K562 (cell line): ENCODE measurements around the gene ZNF618. TPM values are rescaled to one million over a fixed set of nuclear protein-coding genes. Genes with fewer than 3 reads are reported as not detected.

Experiments
- ATAC-seq: fragments of 200-7000 bp; cut with Tn5 transposase; 3 replicates; pipeline ENCODE4 v1.9.1; 2020; ENCODE audit warnings: moderate library complexity
- BruUV-seq: library from RNA; stranded (reverse); fragments of 400-500 nt; replicated peaks from 2 replicates; lab custom pipeline; 2021; lab: Mats Ljungman, UMichigan
- CTCF ChIA-PET: fragments of 300-600 bp; formaldehyde crosslinking; extraction: SDS; loops from one replicate; lab custom pipeline; 2021; ENCODE audit warnings: low intra/inter-chr PET ratio; lab: Yijun Ruan, JAX
- POLR2A ChIA-PET: fragments of 300-600, 350-650 bp; sonication (Branson Sonifier 250); formaldehyde crosslinking; extraction: SDS; loops from one replicate; lab custom pipeline; 2021; ENCODE audit warnings: antibody characterized with exemption, inconsistent platforms; lab: Yijun Ruan, JAX
- DNase-seq, 4 experiments: peaks; one replicate each; pipeline versions ENCODE4 v3.0.0 to v3.0.0-alpha.2; 2011 to 2018; ENCODE audit warnings: low spot score in 3 of 4, mixed read lengths in 3 of 4; ENCODE audit errors: extremely low read depth in 1 of 4
- FAIRE-seq: peaks from 2 replicates; lab custom pipeline; 2011; peaks lifted over from hg19 to GRCh38; lab: Jason Lieb, UNC
- H2AFZ ChIP-seq: 2 replicates; pipeline ENCODE4 v1.6.0; 2011; ENCODE audit warnings: low read depth, low read length, control low read depth, inconsistent platforms
- H3K27ac ChIP-seq: fragments of 200-600 bp; 3 replicates; pipeline ENCODE4 v1.8.0; 2011; ENCODE audit warnings: low read depth, mild to moderate bottlenecking, control low read depth, inconsistent platforms, low read length, moderate library complexity, mixed read lengths; ENCODE audit errors: extremely low read depth
- H3K27me3 ChIP-seq, 2 experiments: fragments of 300-600 bp in 1 of 2; 2 replicates in 1 of 2; 3 replicates in 1 of 2; pipeline versions ENCODE4 v1.6.0 to v1.8.0; 2011; ENCODE audit warnings: inconsistent platforms in 2 of 2, low read length in 2 of 2, mild to moderate bottlenecking in 1 of 2, mixed read lengths in 1 of 2, moderate library complexity in 1 of 2; ENCODE audit not compliant: control insufficient read depth in 2 of 2, insufficient read depth in 2 of 2
- H3K36me3 ChIP-seq: fragments of 300-600 bp; 3 replicates; pipeline ENCODE4 v1.8.0; 2011; ENCODE audit warnings: mild to moderate bottlenecking, low read length, inconsistent platforms; ENCODE audit not compliant: control insufficient read depth, insufficient read depth
- H3K4me1 ChIP-seq, 2 experiments: fragments of 200-600 bp in 1 of 2; replicated peaks in 1 of 2; 2 replicates in 1 of 2; 3 replicates in 1 of 2; pipeline versions ENCODE4 v1.5.1 to v1.8.0; 2011; ENCODE audit warnings: inconsistent platforms in 2 of 2, low read length in 2 of 2, mild to moderate bottlenecking in 1 of 2, mixed read lengths in 1 of 2, moderate library complexity in 1 of 2; ENCODE audit not compliant: control insufficient read depth in 2 of 2, insufficient read depth in 2 of 2
- H3K4me2 ChIP-seq: 2 replicates; pipeline ENCODE4 v1.6.1; 2011; ENCODE audit warnings: low read length, control low read depth, inconsistent platforms, mixed read lengths; ENCODE audit not compliant: insufficient read depth
- H3K4me3 ChIP-seq: fragments of 200-600 bp; sonication (generic), shearing (Covaris generic); 2 replicates; pipeline ENCODE4 v1.5.1; 2016; ENCODE audit warnings: control low read depth, inconsistent platforms
- H3K79me2 ChIP-seq: fragments of 200-600 bp; 3 replicates; pipeline ENCODE4 v1.8.0; 2011; ENCODE audit warnings: low read length, inconsistent platforms; ENCODE audit not compliant: control insufficient read depth, insufficient read depth
- H3K9ac ChIP-seq, 2 experiments: 2 replicates each; pipeline versions ENCODE4 v1.6.0 to v1.6.1; 2011; ENCODE audit warnings: low read depth in 2 of 2, low read length in 2 of 2, control low read depth in 1 of 2, inconsistent platforms in 1 of 2, mild to moderate bottlenecking in 1 of 2, mixed read lengths in 1 of 2; ENCODE audit not compliant: insufficient read depth in 1 of 2
- H3K9me1 ChIP-seq: one replicate; pipeline ENCODE4 v1.6.0; 2011; ENCODE audit warnings: inconsistent platforms, mild to moderate bottlenecking, low read length, moderate library complexity; ENCODE audit not compliant: control insufficient read depth, insufficient read depth
- H3K9me3 ChIP-seq: replicated peaks from 2 replicates; pipeline ENCODE4 v1.5.1; 2011; ENCODE audit warnings: low read depth, low read length, inconsistent platforms; ENCODE audit not compliant: control insufficient read depth, insufficient read depth
- H4K20me1 ChIP-seq: replicated peaks from 2 replicates; pipeline ENCODE4 v1.6.1; 2011; ENCODE audit warnings: low read length, inconsistent platforms, mixed read lengths; ENCODE audit not compliant: control insufficient read depth, insufficient read depth
- ARID1B ChIP-seq: fragments of 450-650 bp; IDR thresholded peaks from 2 replicates; pipeline ENCODE4 v1.6.1; 2016; ENCODE audit warnings: antibody characterized with exemption, mild to moderate bottlenecking, inconsistent platforms
- BRD4 ChIP-seq: fragments of 200-600 bp; sonication (generic); IDR thresholded peaks from 2 replicates; pipeline ENCODE4 v1.6.1; 2017; ENCODE audit warnings: inconsistent platforms
- ERF ChIP-seq: fragments of 450-650 bp; formaldehyde crosslinking; IDR thresholded peaks from 2 replicates; pipeline ENCODE4 v1.4.0; 2020; ENCODE audit warnings: mild to moderate bottlenecking, mixed read lengths
- NCOA1 ChIP-seq: fragments of 450-650 bp; IDR thresholded peaks from 2 replicates; pipeline ENCODE4 v1.6.1; 2016; ENCODE audit warnings: low read depth
- SRF ChIP-seq, 2 experiments: fragments of 250-450, 450-650 bp in 1 of 2; sonication (Bioruptor Pico) in 1 of 2; sonication (generic) in 1 of 2; formaldehyde crosslinking; IDR thresholded peaks; 2 replicates each; pipeline versions ENCODE4 v1.5.0 to v1.5.1; 2020 to 2022; ENCODE audit warnings: mild to moderate bottlenecking in 1 of 2, missing genetic modification reagents in 1 of 2
- WGBS: fragments of 100-300 bp; shearing (Covaris generic); methylation state at CpG from one replicate; pipeline ENCODE4 v1.1.6; 2016; ENCODE audit warnings: low coverage, mixed read lengths; ENCODE audit not compliant: insufficient coverage; ENCODE audit errors: missing lambda C conversion rate; 5-methylcytosine and 5-hydroxymethylcytosine counted together
- in situ Hi-C: fragments of 300-500 bp; cut with MboI; formaldehyde crosslinking; loops from 4 replicates; pipeline ENCODE4 v1.15.0; 2018; ENCODE audit warnings: inconsistent platforms, mixed read lengths
- intact Hi-C: fragments of 100-400 bp; cut with micrococcal nuclease; formaldehyde crosslinking; loops from 2 replicates; pipeline ENCODE4 v1.14.2; 2022
- polyA plus RNA-seq, 8 experiments: library from polyadenylated mRNA; depleted of rRNA in 4 of 8; stranded (reverse) in 5 of 8; unstranded in 3 of 8; fragments of >200 nt; fragmentation: Nextera tagmentation in 2 of 8; fragmentation: Illumina TruSeq in 1 of 8; extraction: Ambion mirVana in 2 of 8; extraction: Trizol in 1 of 8; gene quantifications; 2 replicates each; pipeline versions ENCODE4 v1.2.1 to v1.2.3, GENCODE V29; 2011 to 2014; ENCODE audit warnings: inconsistent platforms in 1 of 8, missing spikeins in 1 of 8
- total RNA-seq, 7 experiments: library from RNA; depleted of rRNA in 6 of 7; stranded (reverse); fragments of >200 nt in 6 of 7; fragmentation: Illumina TruSeq in 2 of 7; extraction: Trizol in 2 of 7; gene quantifications; 2 replicates each; pipeline versions ENCODE4 v1.2.1 to v1.2.3, GENCODE V29; 2011 to 2021; ENCODE audit warnings: low replicate concordance in 1 of 7
- TF ChIP-seq, protein P1 (sequence below): fragments of 450-650 bp; IDR thresholded peaks from 2 replicates; pipeline ENCODE4 v1.6.1; 2018; ENCODE audit warnings: mild to moderate bottlenecking, low read depth; ENCODE audit not compliant: partially characterized antibody
- TF ChIP-seq, protein P2 (sequence below): fragments of 250-450 bp; sonication (Bioruptor Pico); IDR thresholded peaks from 2 replicates; pipeline ENCODE4 v1.5.0; 2022; ENCODE audit warnings: mild to moderate bottlenecking

Gene ZNF618
- total and polyA plus RNA-seq, 9 of the 15 experiments (the other 6 are each of a cell fraction or from before 2014, with no cell fraction given), result 0.08 to 13.7 (median 3.4) TPM

DNA sequence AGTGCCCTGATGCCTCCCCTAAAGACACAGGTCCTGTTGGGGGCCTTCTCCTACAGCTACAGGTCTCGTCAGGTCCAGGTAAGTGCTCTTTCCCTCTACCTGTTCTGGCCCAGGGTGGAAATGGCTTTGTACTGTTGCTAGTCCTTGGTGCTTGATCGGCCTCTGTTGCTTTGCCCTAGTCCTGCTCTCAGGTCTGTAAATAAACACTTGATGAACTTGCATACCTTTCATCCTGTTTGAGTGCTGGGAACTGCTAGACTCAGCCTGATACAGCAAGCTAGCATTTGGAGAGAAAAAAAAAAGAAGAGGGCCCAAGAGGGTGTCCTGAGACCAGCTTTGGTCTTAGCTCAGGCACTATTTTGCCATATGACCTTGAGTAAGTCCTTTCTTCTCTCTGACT, 21.8 kb upstream of the ZNF618 start (continued):
- no peak for TF ChIP-seq ARID1B
- TF ChIP-seq, protein P1, sequence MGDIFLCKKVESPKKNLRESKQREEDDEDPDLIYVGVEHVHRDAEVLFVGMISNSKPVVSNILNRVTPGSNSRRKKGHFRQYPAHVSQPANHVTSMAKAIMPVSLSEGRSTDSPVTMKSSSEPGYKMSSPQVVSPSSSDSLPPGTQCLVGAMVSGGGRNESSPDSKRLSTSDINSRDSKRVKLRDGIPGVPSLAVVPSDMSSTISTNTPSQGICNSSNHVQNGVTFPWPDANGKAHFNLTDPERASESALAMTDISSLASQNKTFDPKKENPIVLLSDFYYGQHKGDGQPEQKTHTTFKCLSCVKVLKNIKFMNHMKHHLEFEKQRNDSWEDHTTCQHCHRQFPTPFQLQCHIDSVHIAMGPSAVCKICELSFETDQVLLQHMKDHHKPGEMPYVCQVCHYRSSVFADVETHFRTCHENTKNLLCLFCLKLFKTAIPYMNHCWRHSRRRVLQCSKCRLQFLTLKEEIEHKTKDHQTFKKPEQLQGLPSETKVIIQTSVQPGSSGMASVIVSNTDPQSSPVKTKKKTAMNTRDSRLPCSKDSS, result no peak
- TF ChIP-seq ERF (CRISPR knock-in tag), result no peak
- TF ChIP-seq BRD4, result no peak
- no peak for TF ChIP-seq NCOA1

DNA sequence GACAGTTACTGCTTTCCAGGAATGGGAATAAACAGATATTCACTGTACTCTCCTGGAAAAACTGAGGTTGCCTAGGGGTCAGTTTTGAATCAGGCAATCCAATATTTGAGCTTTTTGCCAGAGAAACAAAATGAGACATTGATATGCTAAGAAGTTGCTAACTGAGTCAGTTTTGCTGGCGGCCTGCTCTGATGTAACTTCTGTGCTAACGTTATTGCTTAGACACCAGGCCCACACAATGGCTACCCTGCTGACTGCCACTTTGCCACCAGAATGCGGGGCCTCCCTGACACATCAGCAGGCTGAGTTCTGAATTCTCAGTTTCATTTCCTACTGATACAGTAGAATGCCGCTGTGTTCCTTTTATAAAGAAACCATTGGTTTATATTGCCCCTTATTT, 18.2 kb upstream of the ZNF618 start:
- 3% methylated on average over 4 of the region's 4 CpGs for WGBS
- intact Hi-C loops (no loop called here), in situ Hi-C loops (no loop called here)
- no peaks in the 10 kb centered on the region for H3K9me1 ChIP-seq
- H3K9me3 ChIP-seq, result no peaks in the 10 kb centered on the region; the same call in 1 of the 2 replicates
- TF ChIP-seq SRF (CRISPR knock-in tag; IDR thresholded peaks at IDR 0.05), result no peak
- TF ChIP-seq, protein P2, sequence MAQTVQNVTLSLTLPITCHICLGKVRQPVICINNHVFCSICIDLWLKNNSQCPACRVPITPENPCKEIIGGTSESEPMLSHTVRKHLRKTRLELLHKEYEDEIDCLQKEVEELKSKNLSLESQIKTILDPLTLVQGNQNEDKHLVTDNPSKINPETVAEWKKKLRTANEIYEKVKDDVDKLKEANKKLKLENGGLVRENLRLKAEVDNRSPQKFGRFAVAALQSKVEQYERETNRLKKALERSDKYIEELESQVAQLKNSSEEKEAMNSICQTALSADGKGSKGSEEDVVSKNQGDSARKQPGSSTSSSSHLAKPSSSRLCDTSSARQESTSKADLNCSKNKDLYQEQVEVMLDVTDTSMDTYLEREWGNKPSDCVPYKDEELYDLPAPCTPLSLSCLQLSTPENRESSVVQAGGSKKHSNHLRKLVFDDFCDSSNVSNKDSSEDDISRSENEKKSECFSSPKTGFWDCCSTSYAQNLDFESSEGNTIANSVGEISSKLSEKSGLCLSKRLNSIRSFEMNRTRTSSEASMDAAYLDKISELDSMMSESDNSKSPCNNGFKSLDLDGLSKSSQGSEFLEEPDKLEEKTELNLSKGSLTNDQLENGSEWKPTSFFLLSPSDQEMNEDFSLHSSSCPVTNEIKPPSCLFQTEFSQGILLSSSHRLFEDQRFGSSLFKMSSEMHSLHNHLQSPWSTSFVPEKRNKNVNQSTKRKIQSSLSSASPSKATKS (CRISPR knock-in tag), result no peak
- FAIRE-seq, result no peak
- DNase-seq, result no peak
- no peaks in the 10 kb centered on the region for H3K36me3 ChIP-seq
- no peak overlapping the region for H3K4me3 ChIP-seq
- BruUV-seq, result no TSS peak
- peaks cover 5 to 10% of the 10 kb centered on the region in 2 experiments; a peak in 4 of 5 replicates for H3K27me3 ChIP-seq
- no peaks in the 10 kb centered on the region for H3K4me1 ChIP-seq
- H3K27ac ChIP-seq, result no peak overlapping the region
- ATAC-seq, result no peak
- ChIA-PET POLR2A (interaction anchor here (0.6 kb wide), 1 partner anchor 56 kb away, joined by 3 read pairs; no protein-coding TSS in a partner anchor), CTCF (interaction anchor here (0.5 kb wide), 1 partner anchor 137 kb away, joined by 6 read pairs; no protein-coding TSS in a partner anchor)
- no peak overlapping the region for H2AFZ ChIP-seq
- no peak overlapping the region for H3K9ac ChIP-seq
- H3K79me2 ChIP-seq, result no peaks in the 10 kb centered on the region
- H3K4me2 ChIP-seq, result no peak overlapping the region
- H4K20me1 ChIP-seq, result no peaks in the 10 kb centered on the region
